Endothelial cell of umbilical vein (primary cell): ENCODE results near the gene GEMIN7. TPM values are rescaled to one million over a fixed set of nuclear protein-coding genes. Genes with fewer than 3 reads are reported as not detected.

ENCODE experiments used
- BruUV-seq: library from RNA; stranded (reverse); fragments of 400-500 nt; replicated peaks from 2 replicates; lab custom pipeline; 2021; lab: Mats Ljungman, UMichigan
- CTCF ChIA-PET: fragments of 300-600, 350-600 bp; sonication (Branson Sonifier 250); formaldehyde crosslinking; loops from one replicate; lab custom pipeline; 2021; ENCODE audit warnings: antibody characterized with exemption, inconsistent platforms; lab: Charles Lee
- POLR2A ChIA-PET: fragments of 300-600, 350-600 bp; sonication (Branson Sonifier 250); formaldehyde crosslinking; loops from one replicate; lab custom pipeline; 2021; ENCODE audit warnings: antibody characterized with exemption, inconsistent platforms; lab: Charles Lee
- DNase-seq: peaks from one replicate; pipeline ENCODE4 v3.0.0-alpha.2; 2011; ENCODE audit warnings: low read depth, low spot score
- FAIRE-seq: peaks from 2 replicates; lab custom pipeline; 2011; peaks lifted over from hg19 to GRCh38; lab: Jason Lieb, UNC
- H2AFZ ChIP-seq: 2 replicates; pipeline ENCODE4 v1.6.0; 2012; ENCODE audit warnings: low read depth, low read length, control low read depth, inconsistent platforms
- H3K27ac ChIP-seq: 2 replicates; pipeline ENCODE4 v1.5.1; 2011; ENCODE audit warnings: low read depth, mild to moderate bottlenecking, control low read depth, low read length, moderate library complexity; ENCODE audit not compliant: insufficient read depth
- H3K27me3 ChIP-seq, 2 experiments: 2 replicates each; pipeline versions ENCODE4 v1.6.0 to v1.6.1; 2011; ENCODE audit warnings: low read length in 2 of 2, mixed read lengths in 1 of 2; ENCODE audit not compliant: control insufficient read depth in 2 of 2, insufficient read depth in 2 of 2
- H3K36me3 ChIP-seq, 2 experiments: 2 replicates in 1 of 2; 3 replicates in 1 of 2; pipeline ENCODE4 v1.5.1; 2011; ENCODE audit warnings: low read length in 2 of 2, mild to moderate bottlenecking in 1 of 2, moderate library complexity in 1 of 2; ENCODE audit not compliant: control insufficient read depth in 2 of 2, insufficient read depth in 2 of 2; ENCODE audit errors: extremely low read depth in 1 of 2
- H3K4me1 ChIP-seq: 3 replicates; pipeline ENCODE4 v1.5.1; 2011; ENCODE audit warnings: mild to moderate bottlenecking, low read length; ENCODE audit not compliant: control insufficient read depth, insufficient read depth; ENCODE audit errors: extremely low read depth
- H3K4me2 ChIP-seq: 2 replicates; pipeline ENCODE4 v1.6.1; 2011; ENCODE audit warnings: low read length, control low read depth, mixed read lengths; ENCODE audit not compliant: insufficient read depth
- H3K4me3 ChIP-seq, 3 experiments: fragments of 200-600 bp in 1 of 3; sonication (generic), shearing (Covaris generic) in 1 of 3; replicated peaks in 1 of 3; 2 replicates each; pipeline ENCODE4 v1.5.1; 2011 to 2016; ENCODE audit warnings: control low read depth in 3 of 3, low read length in 3 of 3, mild to moderate bottlenecking in 2 of 3, inconsistent platforms in 1 of 3, low read depth in 1 of 3, moderate library complexity in 1 of 3; ENCODE audit not compliant: insufficient read depth in 1 of 3
- H3K79me2 ChIP-seq: 2 replicates; pipeline ENCODE4 v1.6.0; 2012; ENCODE audit warnings: low read length, inconsistent platforms; ENCODE audit not compliant: control insufficient read depth, insufficient read depth
- H3K9ac ChIP-seq: replicated peaks from 2 replicates; pipeline ENCODE3; 2011; ENCODE audit warnings: low read length, control low read depth; ENCODE audit not compliant: insufficient read depth; ENCODE audit errors: extremely low read depth
- H3K9me1 ChIP-seq: replicated peaks from 3 replicates; pipeline ENCODE4 v1.6.0; 2011; ENCODE audit warnings: mild to moderate bottlenecking, low read length; ENCODE audit not compliant: control insufficient read depth, insufficient read depth; ENCODE audit errors: extremely low read depth
- H3K9me3 ChIP-seq: replicated peaks from 2 replicates; pipeline ENCODE4 v1.5.1; 2012; ENCODE audit warnings: low read length, inconsistent platforms; ENCODE audit not compliant: control insufficient read depth, insufficient read depth
- H4K20me1 ChIP-seq: replicated peaks from 2 replicates; pipeline ENCODE3; 2011; ENCODE audit warnings: mild to moderate bottlenecking, low read length; ENCODE audit not compliant: control insufficient read depth, insufficient read depth; ENCODE audit errors: extremely low read depth
- CTCF ChIP-seq, 2 donors: IDR thresholded peaks; 1 replicate in 1 of 2; 2 replicates in 1 of 2; pipeline ENCODE4 v1.5.1; 2011; ENCODE audit warnings: low read length in 2 of 2, mild to moderate bottlenecking in 2 of 2, moderate library complexity in 2 of 2, control low read depth in 1 of 2, inconsistent platforms in 1 of 2, low read depth in 1 of 2; ENCODE audit not compliant: insufficient read depth in 1 of 2; ENCODE audit errors: extremely low read depth in 1 of 2
- EZH2 ChIP-seq: IDR thresholded peaks from 2 replicates; pipeline ENCODE4 v1.6.1; 2012; ENCODE audit warnings: borderline replicate concordance, low read depth, mild to moderate bottlenecking, moderate library complexity, low read length, inconsistent platforms; ENCODE audit not compliant: severe bottlenecking
- FOS ChIP-seq: IDR thresholded peaks from 2 replicates; pipeline ENCODE4 v1.6.1; 2011; ENCODE audit warnings: mild to moderate bottlenecking, low read length, moderate library complexity, borderline replicate concordance; ENCODE audit not compliant: insufficient read depth
- GATA2 ChIP-seq: IDR thresholded peaks from 2 replicates; pipeline ENCODE4 v1.7.0; 2011; ENCODE audit warnings: low read depth, mild to moderate bottlenecking, moderate library complexity, mixed read lengths, low read length; ENCODE audit not compliant: insufficient read length, insufficient read depth
- JUN ChIP-seq: IDR thresholded peaks from 2 replicates; pipeline ENCODE4 v1.6.1; 2011; ENCODE audit warnings: borderline replicate concordance, low read depth; ENCODE audit not compliant: insufficient read length, insufficient read depth
- MAX ChIP-seq: IDR thresholded peaks from 2 replicates; pipeline ENCODE4 v1.6.1; 2011; ENCODE audit not compliant: insufficient read depth, insufficient read length
- MYC ChIP-seq: IDR thresholded peaks from one replicate; pipeline ENCODE4 v1.6.1; 2011; ENCODE audit warnings: mild to moderate bottlenecking, low read depth, low read length
- POLR2A ChIP-seq: IDR thresholded peaks from 2 replicates; pipeline ENCODE4 v1.6.1; 2012; ENCODE audit warnings: low read depth, mild to moderate bottlenecking, control low read depth, low read length
- POLR2AphosphoS5 ChIP-seq: IDR thresholded peaks from 2 replicates; pipeline ENCODE4 v1.6.1; 2012; ENCODE audit warnings: low read depth, mild to moderate bottlenecking, control low read depth, low read length, moderate library complexity; ENCODE audit not compliant: insufficient read depth
- dilution Hi-C: fragments of 300-500 bp; cut with MboI; formaldehyde crosslinking; loops from one replicate; pipeline ENCODE4 v1.15.0; 2019; ENCODE audit warnings: low sequenced_read_pairs; ENCODE audit not compliant: extremely low pct_ligation_motif_present
- intact Hi-C: fragments of 100-400 bp; cut with micrococcal nuclease; formaldehyde crosslinking; loops from one replicate; pipeline ENCODE4 v1.10.0; 2022
- polyA plus RNA-seq, 4 experiments: library from polyadenylated mRNA; depleted of rRNA in 3 of 4; stranded (reverse) in 3 of 4; unstranded in 1 of 4; fragments of >200 nt; gene quantifications; 2 replicates each; pipeline versions ENCODE4 v1.2.1 to v1.2.3, GENCODE V29; 2011 to 2012; ENCODE audit warnings: missing spikeins in 1 of 4
- total RNA-seq: library from RNA; stranded (reverse); gene quantifications from 2 replicates; pipeline ENCODE4 v1.2.3, GENCODE V29; 2021

GEMIN7 gene
- total and polyA plus RNA-seq, 2 donors (not counting 3 experiments of a cell fraction or from before 2014, with no cell fraction given) = 34.2 to 53.7 TPM

- no peak overlapping the region for H3K4me3 ChIP-seq
- no peak overlapping the region for H3K27ac ChIP-seq
- intact Hi-C loops (no loop called here), dilution Hi-C loops (no loop called here)
- no TSS peak for BruUV-seq
- H3K9me3 ChIP-seq = no peaks in the 10 kb centered on the region
- H3K9ac ChIP-seq = no peak overlapping the region
- H3K4me2 ChIP-seq = no peak overlapping the region
- H3K27me3 ChIP-seq = no peaks in the 10 kb centered on the region
- no peak for TF ChIP-seq FOS
- TF ChIP-seq POLR2AphosphoS5 = no peak
- TF ChIP-seq GATA2 = no peak
- TF ChIP-seq MYC = no peak
- no peak for TF ChIP-seq EZH2
- no peak for TF ChIP-seq POLR2A
- no peak for TF ChIP-seq MAX
- no peak for TF ChIP-seq CTCF (IDR thresholded peaks at IDR 0.05; ENCODE audit: extremely low read depth in 1 of 2, insufficient read depth in 1 of 2, low read depth in 1 of 2, low read length in 2 of 2)
- no peak for TF ChIP-seq JUN
- no peaks in the 10 kb centered on the region for H3K36me3 ChIP-seq
- H3K4me1 ChIP-seq = no peaks in the 10 kb centered on the region
- no peaks in the 10 kb centered on the region for H4K20me1 ChIP-seq
- ChIA-PET CTCF (interaction anchor here (1.0 to 1.1 kb wide), 2 partner anchors 19 to 58 kb away, joined by 4 to 5 read pairs; no protein-coding TSS in a partner anchor), POLR2A (no interaction called here)
- FAIRE-seq = no peak
- H2AFZ ChIP-seq = no peak overlapping the region
- no peak for DNase-seq
- H3K79me2 ChIP-seq = peaks cover 49% of the 10 kb centered on the region
- H3K9me1 ChIP-seq = no peaks in the 10 kb centered on the region
Measured at GRCh38 chr19:45117671-45118070, 38.6 kb downstream of the GEMIN7 start.
